CD4-positive, alpha-beta T cell treated with Interleukin-10 for 1 hour (primary cell): Measurements from ENCODE around the gene ZNF608.

Experiments
- DNase-seq: peaks from one replicate; pipeline ENCODE4 v3.0.0-alpha.2; 2020

ZNF608 gene

DNA sequence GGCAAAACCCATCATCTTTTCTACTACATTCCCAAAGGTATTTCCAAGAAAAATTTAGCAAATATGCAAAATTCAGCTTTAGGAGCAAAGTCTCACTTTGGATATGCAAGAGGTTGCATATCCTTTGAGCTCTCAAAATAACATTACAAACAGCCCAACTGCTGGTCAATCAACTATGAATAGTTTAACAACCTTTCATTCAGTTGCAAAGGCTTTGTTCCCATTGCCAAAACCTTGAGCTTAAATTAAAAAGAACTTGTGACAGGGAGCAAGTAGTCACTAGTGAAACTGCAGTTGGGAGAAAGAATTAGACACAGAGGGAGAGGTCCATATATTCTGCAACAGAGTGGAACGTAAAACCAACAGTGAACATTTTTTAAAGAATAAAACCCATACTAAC, 8.8 kb downstream of the ZNF608 start:
- DNase-seq = no peak

DNA sequence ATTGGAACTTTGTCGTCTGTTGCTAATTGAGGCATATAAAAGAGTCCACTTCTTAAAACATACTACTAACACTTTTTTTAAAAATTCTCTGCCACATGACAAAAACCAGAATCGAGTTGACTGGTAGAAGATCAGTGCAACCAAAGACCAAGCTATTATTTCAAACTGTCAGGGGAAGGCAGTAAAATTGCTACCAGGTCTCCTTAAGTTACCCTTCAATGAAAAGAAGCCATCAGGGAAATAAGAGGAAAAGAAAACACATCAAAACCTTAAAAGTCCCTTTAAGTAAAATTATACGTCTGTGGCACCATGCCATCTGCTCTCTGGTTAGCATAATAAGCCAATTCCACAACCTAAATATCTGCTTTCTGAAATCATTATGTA, 9.6 kb downstream of the ZNF608 start:
- no peak for DNase-seq

DNA sequence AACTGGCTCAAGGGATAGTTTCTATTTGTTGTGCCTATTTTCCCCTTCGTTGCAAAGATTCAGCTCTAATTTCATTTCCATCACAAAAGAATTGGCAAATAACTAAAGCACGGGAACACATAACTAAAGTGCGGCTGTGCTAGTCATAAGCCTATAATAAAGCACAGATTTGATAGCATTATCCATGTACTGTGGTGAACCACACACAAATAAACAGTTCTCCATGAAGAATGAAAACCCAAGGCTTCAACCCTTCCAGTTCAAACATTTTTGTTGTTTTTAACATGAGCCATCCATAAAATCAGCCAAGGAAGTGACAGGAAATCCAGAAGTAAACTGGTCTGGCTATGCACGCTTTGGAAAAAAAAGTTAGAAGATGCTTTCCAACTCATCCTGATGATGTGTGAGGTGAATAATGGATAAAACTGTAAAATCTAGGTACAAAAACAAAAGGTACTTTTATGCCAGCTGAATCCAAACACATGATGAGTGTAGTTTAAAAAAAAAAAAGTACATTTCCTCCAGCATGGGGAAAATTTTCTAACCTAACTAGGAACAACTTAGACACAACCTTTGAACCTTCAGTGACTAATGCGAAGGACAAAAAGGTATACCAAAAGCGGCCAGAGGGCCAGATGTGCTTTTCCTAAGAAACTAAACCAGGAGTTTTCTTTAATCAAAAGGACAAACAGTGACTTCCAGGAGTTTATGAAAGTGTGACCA, 10.2 kb downstream of the ZNF608 start:
- DNase-seq = no peak

- DNase-seq = no peak
Observed at GRCh38 chr5:124735169-124735858, 11.1 kb downstream of the ZNF608 start.

- DNase-seq = no peak
Observed at GRCh38 chr5:124734574-124735168, 11.8 kb downstream of the ZNF608 start.

DNA sequence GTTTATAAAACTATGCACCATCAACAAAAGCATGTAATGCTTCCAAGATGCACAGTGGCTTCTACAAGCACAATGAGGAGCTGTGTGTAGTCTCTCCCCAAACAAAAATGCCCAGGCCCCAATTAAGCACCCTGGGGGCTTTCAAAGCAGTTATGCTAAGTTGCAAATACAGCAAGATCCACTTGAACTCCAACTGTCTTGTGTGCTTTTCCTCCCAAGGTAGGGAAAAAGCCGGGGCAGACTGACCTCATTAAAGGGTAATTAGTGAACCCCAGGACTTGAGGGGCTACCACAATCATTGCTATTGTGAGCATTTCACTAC, 13.1 kb downstream of the ZNF608 start:
- no peak for DNase-seq

- no peak for DNase-seq
Observed at GRCh38 chr5:124732428-124733328, 13.8 kb downstream of the ZNF608 start.

GRCh38 chr5:124730381-124730780, 16.1 kb downstream of the ZNF608 start:
- no peak for DNase-seq

DNA sequence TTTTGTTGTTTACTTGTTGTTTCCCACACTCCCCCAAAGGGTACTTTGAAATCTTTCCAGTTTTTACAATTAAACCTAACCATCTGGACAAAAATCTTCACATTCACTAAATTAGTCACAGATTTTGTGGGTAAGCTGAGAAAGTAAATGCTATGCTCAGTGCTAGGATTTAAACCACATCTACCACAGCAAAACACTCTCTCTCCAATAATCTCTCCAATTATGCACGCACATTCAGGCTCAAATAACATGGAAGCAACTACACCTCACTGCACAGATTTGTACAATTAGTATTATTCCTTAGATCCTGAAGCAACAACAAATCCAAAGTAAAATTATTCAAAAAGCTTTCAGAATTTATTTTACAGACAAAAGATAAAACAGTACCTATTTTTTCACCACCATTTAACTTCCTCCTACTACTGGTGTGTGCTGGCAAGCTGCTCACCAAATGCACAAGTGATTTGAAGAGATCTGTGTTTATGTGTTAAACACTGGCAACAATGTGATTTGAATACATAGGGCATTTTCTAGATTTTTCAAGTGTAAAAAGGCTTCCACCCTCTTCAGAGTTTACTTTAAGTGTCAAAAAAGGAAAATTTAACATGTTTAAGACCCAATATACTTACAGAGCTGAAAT, 16.6 kb downstream of the ZNF608 start:
- no peak for DNase-seq

GRCh38 chr5:124728968-124729332, 17.5 kb downstream of the ZNF608 start:
- no peak for DNase-seq

GRCh38 chr5:124728331-124728967, 18.0 kb downstream of the ZNF608 start:
- DNase-seq = no peak

DNA sequence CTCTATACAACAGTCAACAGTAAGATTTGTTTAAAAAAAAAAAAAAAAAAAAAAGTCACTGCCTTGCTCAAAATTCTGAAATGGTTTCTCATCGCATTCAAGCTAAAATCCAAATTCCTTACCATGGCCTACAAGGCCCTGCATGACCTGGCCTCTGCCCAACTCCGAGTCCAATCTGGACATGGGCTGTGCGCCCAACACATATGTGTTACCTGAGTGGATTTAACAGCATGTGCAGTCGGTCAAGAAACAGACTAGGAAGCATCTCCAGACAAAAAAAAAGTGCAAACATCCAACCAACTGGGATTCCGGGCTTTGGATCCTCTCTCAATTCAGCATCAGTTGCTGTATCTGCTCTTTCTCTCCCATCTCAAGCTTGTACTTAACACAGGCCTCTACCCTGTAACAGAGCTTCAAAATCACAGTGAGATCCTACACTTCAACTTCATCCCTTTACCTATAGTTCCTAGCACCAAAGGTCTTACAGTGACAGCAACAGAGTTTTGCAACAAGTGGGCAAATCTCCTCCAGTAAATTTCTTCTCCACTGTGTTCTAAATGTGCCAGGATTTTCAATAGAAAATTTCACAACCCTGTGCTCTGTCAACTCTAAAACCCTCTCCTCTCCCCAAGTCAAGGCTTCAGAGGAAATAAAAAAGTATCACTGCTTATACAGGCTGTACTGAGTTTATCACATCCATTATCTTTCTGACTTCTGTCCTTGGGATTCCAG, 19.6 kb downstream of the ZNF608 start:
- DNase-seq = no peak

DNA sequence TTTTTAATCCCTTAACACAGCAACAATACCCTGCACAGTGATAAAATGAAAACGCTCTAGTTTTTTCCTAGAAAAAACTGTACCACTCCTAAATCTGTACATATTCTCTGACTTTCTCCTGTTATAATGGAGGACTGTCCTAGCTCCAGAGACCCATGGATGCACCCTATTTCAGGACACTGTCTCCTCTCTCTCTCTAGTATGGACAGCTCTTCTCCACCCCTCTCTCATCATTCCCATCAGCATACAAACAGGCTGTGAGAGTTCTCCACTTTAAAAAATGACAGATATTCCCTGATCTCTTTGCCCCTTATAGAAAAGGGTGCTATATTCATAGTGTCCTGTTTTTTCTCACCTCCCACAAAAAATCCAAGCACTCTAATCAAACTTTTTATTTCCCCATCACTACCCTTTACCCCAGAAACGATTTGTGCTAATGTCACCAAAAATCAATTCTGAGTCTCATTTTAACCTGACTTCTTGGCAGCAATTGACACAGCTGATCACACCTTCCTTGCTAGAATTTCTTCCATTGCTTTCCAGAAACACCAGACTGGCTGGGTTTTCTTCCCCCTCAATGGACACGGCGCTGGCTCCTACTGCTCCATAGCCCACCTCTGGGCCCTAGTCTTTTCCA, 20.7 kb downstream of the ZNF608 start:
- DNase-seq = no peak

- DNase-seq = no peak
Observed at GRCh38 chr5:124725040-124725434, 21.4 kb downstream of the ZNF608 start.

DNA sequence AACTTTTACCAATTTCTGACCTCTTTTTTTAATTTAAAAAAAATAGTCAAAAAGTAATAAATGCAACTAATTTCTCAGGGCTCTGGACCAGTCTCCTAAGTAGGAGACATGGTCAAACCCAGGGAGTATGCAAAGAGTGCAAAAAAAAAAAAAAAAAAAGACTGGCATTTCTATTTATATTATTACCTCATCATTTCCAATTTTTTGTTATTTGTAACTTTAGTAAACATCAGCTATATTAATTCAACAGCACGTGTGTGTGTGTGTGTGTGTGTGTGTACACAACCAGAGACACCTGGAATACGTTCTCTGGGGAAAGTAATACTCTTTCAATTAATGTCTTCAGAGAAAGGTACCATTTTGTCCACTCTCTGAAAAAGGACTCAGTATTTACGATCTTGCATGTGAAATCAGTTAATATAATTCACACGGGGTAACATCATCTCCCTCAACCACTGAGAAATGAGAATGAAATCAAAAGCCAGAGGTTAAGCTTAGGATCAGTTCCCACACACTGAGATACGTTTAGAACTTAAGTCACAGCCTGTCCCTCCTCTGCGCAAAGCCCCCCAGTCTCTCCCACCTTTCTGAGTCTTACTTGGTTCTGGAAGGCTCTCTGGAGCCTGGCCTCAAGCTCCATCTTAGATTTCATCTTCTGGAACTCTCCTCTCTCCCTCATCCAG, 21.9 kb downstream of the ZNF608 start:
- DNase-seq = no peak

- no peak for DNase-seq
Observed at GRCh38 chr5:124721229-124721735, 25.2 kb downstream of the ZNF608 start.

DNA sequence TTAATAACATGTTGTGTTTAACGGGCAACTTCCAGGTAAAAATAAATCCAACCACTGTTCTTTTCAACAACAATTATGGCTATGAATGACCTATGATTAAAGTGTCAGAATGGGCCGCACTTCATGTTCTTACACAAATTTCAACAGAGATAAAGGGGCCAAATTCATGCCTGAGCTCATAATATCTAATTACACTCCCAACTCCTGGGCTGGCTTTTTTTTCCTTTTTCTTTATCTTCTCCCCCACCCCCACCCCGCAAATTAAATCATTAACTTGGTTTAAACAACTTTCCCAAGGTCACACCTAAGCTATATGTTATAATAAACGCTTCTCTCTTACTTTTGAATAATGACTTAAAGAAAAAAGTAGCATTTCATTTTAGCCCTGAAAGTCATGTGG, 25.8 kb downstream of the ZNF608 start:
- DNase-seq = no peak

DNA sequence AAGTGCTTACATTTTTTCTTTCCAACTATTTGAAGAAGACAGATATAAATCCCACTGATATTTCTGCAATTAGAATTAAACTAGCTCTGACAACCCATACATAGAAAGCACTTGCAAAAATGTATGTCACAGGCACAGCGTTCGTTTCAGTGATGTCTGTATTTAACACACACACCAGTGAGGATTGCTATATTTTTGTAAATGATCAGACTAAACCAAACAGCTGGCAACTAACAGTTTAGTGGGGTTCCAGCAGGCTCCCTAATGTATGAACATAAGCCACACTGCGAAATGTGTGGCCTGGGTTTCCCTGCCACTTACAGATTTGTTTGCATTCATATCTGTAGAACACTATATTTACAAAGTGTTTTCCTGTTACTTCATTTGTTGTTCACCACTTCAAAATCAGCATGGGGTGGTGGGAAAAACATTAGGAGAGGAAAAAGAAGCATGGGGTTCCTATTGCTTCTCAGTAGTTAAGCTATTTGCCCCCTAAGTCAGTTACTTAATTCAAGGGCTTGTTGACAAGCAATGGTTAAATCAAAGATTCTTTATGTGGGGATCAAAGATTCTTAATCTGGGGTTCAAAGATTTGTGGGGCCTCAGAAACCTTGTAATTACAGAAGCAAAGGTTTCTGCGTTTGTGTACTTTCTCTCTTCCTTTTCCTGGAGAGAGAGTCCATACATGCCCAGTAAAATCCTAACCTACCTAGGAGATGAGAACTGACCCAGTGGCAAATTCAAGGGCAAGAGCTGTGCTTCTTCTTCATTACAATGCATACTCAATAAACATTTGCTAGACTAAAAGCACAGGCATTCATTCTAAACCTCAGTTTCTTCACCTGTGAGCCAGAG, 27.1 kb downstream of the ZNF608 start:
- no peak for DNase-seq

DNA sequence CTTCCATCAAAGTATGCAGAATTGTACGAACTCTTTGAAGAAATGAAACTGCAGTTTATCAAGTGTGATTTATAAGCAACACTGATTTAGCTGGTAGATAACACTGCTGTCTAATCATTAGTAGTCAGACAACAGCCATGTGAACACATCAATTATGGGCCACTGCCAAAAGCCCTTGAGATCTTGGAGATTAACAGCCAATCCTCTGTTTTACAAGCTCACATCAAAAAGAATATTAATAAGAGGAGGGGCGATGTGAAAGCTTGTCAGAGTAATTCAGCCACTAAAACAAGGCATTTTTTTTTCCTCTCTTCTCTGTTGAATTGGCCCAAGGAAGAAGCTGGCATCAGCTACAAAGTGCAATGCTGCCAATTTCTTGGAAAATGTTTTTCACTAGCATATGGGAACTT, 28.1 kb downstream of the ZNF608 start:
- no peak for DNase-seq
